Endothelial cell of umbilical vein (primary cell): ENCODE measurements around the gene RAC2.

ENCODE experiments used
- CTCF ChIP-seq, 2 donors: IDR thresholded peaks; 1 replicate in 1 of 2; 2 replicates in 1 of 2; pipeline ENCODE4 v1.5.1; 2011; ENCODE audit warnings: low read length in 2 of 2, mild to moderate bottlenecking in 2 of 2, moderate library complexity in 2 of 2, control low read depth in 1 of 2, inconsistent platforms in 1 of 2, low read depth in 1 of 2; ENCODE audit not compliant: insufficient read depth in 1 of 2; ENCODE audit errors: extremely low read depth in 1 of 2
- EZH2 ChIP-seq: IDR thresholded peaks from 2 replicates; pipeline ENCODE4 v1.6.1; 2012; ENCODE audit warnings: borderline replicate concordance, low read depth, mild to moderate bottlenecking, moderate library complexity, low read length, inconsistent platforms; ENCODE audit not compliant: severe bottlenecking
- MAX ChIP-seq: IDR thresholded peaks from 2 replicates; pipeline ENCODE4 v1.6.1; 2011; ENCODE audit not compliant: insufficient read depth, insufficient read length
- POLR2A ChIP-seq: IDR thresholded peaks from 2 replicates; pipeline ENCODE4 v1.6.1; 2012; ENCODE audit warnings: low read depth, mild to moderate bottlenecking, control low read depth, low read length

- TF ChIP-seq POLR2A (no peak), CTCF (IDR thresholded peaks at IDR 0.05; ENCODE audit: extremely low read depth in 1 of 2, insufficient read depth in 1 of 2, low read depth in 1 of 2, low read length in 2 of 2) (no peak), EZH2 (no peak), MAX (no peak)
Observed at GRCh38 chr22:37229805-37230672, 14.0 kb downstream of the RAC2 start.
